ENCODE measurements around the gene EHHADH. TPM values are rescaled to one million over a fixed set of nuclear protein-coding genes. Genes with fewer than 3 reads are reported as not detected.
A peak's percentile ranks its signal among the peaks of the same experiment; 100 is the strongest.
"Not testable (repeated sequence)": the region's sequence is repeated elsewhere in the genome, so short reads cannot be mapped to it uniquely, and the experiment has no call there.

The EHHADH gene
- total RNA-seq: 20.2 TPM
- long read RNA-seq, partial matches to known transcripts: 0 of 3 reads
- long read RNA-seq, other reads (novel, unspliced or antisense): 1 of 3 reads

DNA sequence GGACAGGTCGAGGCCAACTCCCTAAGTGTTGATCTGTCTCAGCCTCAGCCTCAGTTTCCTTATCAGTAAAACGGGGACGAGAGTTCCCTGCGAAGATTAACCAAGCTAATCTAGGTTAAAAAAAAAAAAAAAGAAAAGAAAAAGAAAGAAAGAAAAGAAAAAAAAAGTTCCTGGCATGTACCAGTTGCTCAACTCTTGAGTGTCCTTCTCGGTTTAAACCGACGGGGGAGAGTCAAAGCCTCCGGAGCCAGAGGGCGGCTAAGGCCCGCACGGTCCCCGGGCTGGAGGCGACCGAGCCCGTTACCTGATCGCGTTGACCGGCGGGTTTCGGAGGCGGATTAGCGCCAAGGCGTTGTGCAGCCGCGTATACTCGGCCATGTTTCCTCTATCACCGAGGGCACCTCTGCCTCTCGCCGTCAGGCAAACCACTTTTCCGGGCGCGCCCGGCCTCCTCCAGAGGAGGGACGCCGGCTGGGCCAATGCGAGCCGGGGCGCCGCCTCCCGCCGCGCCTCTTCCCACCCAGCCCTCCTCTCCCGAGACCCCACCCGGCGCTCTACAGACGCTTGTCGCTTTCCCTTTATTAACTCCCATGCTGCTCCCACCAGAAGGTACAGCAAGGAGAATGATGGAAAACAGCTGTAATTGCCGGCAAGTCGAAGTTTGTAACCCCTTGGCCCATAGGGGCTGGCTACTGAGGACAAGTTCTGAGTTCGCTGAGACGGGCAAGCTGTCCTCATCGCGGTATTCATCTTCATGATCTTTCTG, at the start of gene EHHADH:
Gene EHHADH (minus strand): TSS at position 405 of the 766 bp plus-strand sequence. CDS start 27 bp downstream, at position 378.
- ATAC-seq (peak; percentile 99), DNase-seq (ENCODE audit: missing footprints) (peak; percentile 90)
- intact Hi-C loops (cut with DNase I): no loop called here

GRCh38 chr3:185299918-185300426, 46.1 kb upstream of the EHHADH start:
- ATAC-seq; DNase-seq (ENCODE audit: missing footprints); intact Hi-C loops (cut with DNase I): not testable (repeated sequence)

DNA sequence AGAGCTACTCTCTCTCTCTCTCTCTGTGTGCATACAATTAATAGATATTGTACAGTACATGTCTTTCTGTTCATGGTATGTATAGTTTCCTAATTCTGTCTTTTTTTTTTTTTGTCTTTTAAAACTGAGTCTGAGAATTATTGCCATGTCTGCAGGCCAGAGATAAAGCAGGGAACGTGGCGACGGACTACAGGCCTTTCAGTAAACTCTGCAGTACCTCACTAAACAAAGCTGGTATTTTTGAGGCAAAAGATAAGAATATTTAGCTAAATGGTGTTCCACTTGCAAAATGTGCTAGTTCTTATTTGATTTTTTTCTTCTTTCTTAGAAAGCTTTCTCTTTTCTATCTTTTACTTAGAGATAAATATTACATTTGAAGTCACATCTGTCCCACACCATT, 44.0 kb upstream of the EHHADH start:
- intact Hi-C loops (cut with DNase I): no loop called here
- ATAC-seq: no peak

DNA sequence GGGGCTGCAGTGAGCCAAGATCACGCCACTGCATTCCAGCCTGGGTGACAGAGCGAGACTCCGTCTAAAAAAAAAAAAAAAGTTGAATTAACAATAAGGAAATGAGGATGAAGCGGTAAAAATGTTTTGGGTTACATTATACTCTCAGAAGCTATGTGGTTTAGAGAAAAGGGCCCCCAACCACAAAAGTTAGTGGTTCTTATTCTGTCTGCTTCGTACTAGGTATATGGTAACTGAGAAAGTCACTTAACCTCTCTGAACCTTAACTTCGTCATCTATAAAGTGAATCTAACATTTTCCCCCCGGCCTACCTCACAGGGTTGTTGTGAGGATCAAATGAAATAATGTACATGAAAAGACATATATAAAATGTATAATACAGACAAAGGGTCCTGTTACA, 38.4 kb upstream of the EHHADH start:
- intact Hi-C loops (cut with DNase I): no loop called here
- no peak for ATAC-seq
- DNase-seq (ENCODE audit: missing footprints): no peak

More for the DNA sequence above, 44.0 kb upstream of the EHHADH start:
- no peak for DNase-seq (ENCODE audit: missing footprints)

- DNase-seq (ENCODE audit: missing footprints) (no peak), ATAC-seq (no peak)
- intact Hi-C loops (cut with DNase I): no loop called here
These were observed 36.4 kb upstream of the EHHADH start for GRCh38 chr3:185290266-185290665.

- DNase-seq (ENCODE audit: missing footprints) (no peak), ATAC-seq (no peak)
- intact Hi-C loops (cut with DNase I): no loop called here
These were observed 29.6 kb upstream of the EHHADH start for GRCh38 chr3:185283374-185283935.

- ATAC-seq (peak; percentile 100), DNase-seq (ENCODE audit: missing footprints) (peak; percentile 98)
- intact Hi-C loops (cut with DNase I): no loop called here
These were observed 29.0 kb upstream of the EHHADH start for GRCh38 chr3:185282696-185283373.

- DNase-seq (ENCODE audit: missing footprints) (no peak), ATAC-seq (no peak)
- intact Hi-C loops (cut with DNase I): no loop called here
These were observed 26.9 kb upstream of the EHHADH start for GRCh38 chr3:185280572-185281365.

- ATAC-seq (no peak), DNase-seq (ENCODE audit: missing footprints) (no peak)
- intact Hi-C loops (cut with DNase I): no loop called here
These were observed 25.8 kb upstream of the EHHADH start for GRCh38 chr3:185279587-185280138.

DNA sequence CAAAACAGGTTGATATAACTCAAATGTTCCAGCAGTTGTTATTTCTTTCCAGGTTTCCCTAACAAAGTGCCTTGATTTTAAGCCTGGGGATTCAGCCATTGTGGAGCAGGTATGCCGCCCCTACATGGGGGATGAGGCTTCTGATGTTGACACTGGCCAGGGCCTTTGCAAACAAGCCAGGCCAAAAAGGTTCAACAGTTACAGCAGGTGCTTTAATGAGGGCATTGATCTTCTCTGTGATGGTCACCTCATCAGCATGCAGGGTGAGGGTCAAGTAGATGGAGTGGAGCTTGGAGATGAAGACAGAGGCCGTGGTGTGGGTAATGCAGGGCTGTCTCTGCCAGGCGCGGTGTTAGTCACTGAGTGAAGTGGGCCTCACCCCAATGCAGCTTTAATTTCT, 22.6 kb upstream of the EHHADH start:
- no peak for ATAC-seq
- intact Hi-C loops (cut with DNase I): no loop called here

GRCh38 chr3:185272033-185272432, 18.2 kb upstream of the EHHADH start:
- no peak for DNase-seq (ENCODE audit: missing footprints)
- no peak for ATAC-seq
- intact Hi-C loops (cut with DNase I): no loop called here

More for the DNA sequence above, 22.6 kb upstream of the EHHADH start:
- peak; percentile 33 for DNase-seq (ENCODE audit: missing footprints)

- ATAC-seq (no peak), DNase-seq (ENCODE audit: missing footprints) (no peak)
- intact Hi-C loops (cut with DNase I): no loop called here
These were observed 17.1 kb upstream of the EHHADH start for GRCh38 chr3:185270956-185271332.

GRCh38 chr3:185270262-185270955, 16.6 kb upstream of the EHHADH start:
- ATAC-seq: peak; percentile 52
- no peak for DNase-seq (ENCODE audit: missing footprints)
- intact Hi-C loops (cut with DNase I): no loop called here

DNA sequence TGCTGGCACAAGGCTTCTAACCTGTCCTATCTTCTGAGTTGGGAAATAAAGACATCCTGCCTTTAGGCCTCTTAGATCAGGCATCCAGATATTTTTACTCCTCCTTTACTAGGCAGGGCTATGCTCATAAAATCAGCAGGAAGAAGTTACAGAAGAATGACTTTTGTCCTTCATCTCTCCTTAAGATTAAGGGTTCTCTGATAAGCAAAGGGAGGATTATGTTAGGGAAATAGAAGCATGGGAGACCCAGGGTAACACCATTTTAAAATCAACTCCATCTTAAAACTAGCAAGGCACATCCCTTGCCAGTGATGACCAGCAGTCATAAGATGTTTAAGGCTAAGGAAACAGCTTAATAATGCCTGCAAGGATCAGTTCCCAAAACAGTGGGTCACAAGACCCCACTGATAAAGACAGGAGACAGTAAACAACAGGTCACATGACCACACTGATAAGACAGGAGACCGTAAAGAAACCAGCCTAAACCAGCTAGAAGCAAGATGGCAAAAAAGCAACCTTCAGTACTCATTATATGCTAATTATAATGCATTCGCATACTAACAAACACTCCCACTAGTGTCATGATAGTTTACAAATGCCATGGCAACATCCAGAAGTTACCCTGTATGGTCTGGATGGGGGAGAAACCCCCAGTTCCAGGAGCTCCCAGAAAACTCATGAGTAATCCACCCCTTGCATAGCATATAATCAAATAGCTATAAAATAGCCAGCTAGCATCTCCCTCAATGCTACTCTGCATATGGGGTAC, 14.5 kb upstream of the EHHADH start:
- ATAC-seq (no peak), DNase-seq (ENCODE audit: missing footprints) (no peak)
- intact Hi-C loops (cut with DNase I): no loop called here

DNA sequence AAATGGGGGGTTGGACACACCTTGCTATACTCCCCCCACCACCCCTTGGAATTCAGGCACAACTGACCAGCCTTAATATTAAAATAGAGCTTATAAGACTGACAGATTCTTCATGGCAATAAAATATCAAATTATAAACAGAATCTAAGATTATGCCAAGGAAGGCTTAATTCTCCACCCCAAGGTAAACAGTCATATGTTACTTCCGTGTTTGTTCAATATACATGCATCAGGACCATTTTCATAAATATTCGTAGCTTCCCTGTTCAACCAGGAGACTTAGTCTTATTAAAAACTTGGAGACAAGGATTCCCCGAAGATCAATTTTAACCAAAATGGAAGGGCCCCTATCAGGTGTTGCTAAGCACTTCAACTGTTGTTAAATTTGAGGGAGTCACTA, 13.3 kb upstream of the EHHADH start:
- DNase-seq (ENCODE audit: missing footprints) (no peak), ATAC-seq (no peak)
- intact Hi-C loops (cut with DNase I): no loop called here

DNA sequence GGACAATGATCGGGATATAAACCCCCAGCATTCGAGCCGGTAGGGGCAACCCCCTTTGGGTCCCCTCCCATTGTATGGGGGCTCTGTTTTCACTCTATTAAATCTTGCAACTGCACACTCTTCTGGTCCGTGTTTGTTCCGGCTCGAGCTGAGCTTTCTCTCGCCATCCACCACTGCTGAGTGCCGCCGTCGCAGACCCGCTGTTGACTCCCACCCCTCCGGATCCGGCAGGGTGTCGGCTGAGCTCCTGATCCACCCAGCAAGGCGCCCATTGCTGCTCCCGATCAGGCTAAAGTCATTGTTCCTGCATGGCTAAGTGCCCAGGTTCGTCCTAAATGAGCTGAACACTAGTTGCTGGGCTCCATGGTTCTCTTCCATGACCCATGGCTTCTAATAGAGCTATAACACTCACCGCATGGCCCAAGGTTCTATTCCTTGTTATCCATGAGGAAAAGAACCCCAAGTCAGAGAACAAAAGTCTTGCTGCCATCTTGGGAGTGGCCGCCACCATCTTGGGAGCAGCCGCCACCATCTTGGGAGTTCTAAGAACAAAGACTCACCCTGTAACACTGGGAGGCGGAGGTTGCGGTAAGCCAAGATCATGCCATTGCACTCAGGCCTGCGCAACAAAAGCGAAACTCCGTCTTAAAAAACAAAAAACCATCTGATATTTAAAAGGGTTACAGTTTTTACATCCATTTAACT, 11.2 kb upstream of the EHHADH start:
- ATAC-seq (no peak), DNase-seq (ENCODE audit: missing footprints) (no peak)
- intact Hi-C loops (cut with DNase I): no loop called here

DNA sequence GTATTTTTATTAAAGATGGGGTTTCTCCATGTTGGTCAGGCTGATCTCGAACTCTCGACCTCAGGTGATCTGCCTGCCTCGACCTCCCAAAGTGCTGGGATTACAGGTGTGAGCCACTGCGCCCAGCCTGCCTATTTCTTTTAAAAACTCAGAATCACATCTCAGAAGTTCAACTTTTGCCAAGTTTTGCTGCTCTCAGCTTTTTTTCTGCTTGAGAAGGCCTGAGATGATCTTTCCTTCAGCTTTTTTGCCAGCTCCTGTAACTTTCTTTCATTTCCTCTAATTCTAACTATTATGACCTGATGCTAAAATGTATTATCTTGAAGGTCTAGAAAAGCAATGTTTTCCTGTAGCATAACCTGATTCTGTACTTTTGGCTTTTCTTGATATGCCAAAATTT, 9.6 kb upstream of the EHHADH start:
- ATAC-seq (no peak), DNase-seq (ENCODE audit: missing footprints) (no peak)
- intact Hi-C loops (cut with DNase I): no loop called here
